PC-9 (cell line): ENCODE measurements around the gene TLE3. TPM values are rescaled to one million over a fixed set of nuclear protein-coding genes. Genes with fewer than 3 reads are reported as not detected.

Experiments used
- BruUV-seq: library from RNA; stranded (reverse); fragments of 400-500 nt; replicated peaks from 2 replicates; lab custom pipeline; 2021; lab: Mats Ljungman, UMichigan
- CTCF ChIA-PET: fragments of 300-600 bp; sonication (Branson Sonifier 250); formaldehyde crosslinking; loops from one replicate; lab custom pipeline; 2022; ENCODE audit warnings: antibody characterized with exemption; lab: Charles Lee
- POLR2A ChIA-PET: fragments of 300-600 bp; sonication (Branson Sonifier 250); formaldehyde crosslinking; loops from one replicate; lab custom pipeline; 2022; ENCODE audit warnings: antibody characterized with exemption; ENCODE audit not compliant: unreplicated experiment; lab: Charles Lee
- DNase-seq, 2 experiments: peaks; one replicate each; pipeline versions ENCODE4 v3.0.0 to v3.0.0-alpha.2; 2015 to 2022; ENCODE audit warnings: mixed read lengths in 1 of 2
- H2AFZ ChIP-seq: fragments of 200-600 bp; sonication (generic); 2 replicates; pipeline ENCODE4 v1.8.1; 2017; ENCODE audit warnings: antibody characterized with exemption
- H3F3A ChIP-seq: fragments of 200-600 bp; sonication (generic); 2 replicates; pipeline ENCODE4 v1.8.1; 2017; ENCODE audit warnings: antibody characterized with exemption, mild to moderate bottlenecking, low read depth; ENCODE audit not compliant: insufficient read depth
- H3K27ac ChIP-seq: fragments of 200-600 bp; sonication (generic); 2 replicates; pipeline ENCODE4 v1.6.1; 2016; ENCODE audit warnings: mixed run types
- H3K27me3 ChIP-seq: fragments of 200-600 bp; sonication (generic); 2 replicates; pipeline ENCODE4 v1.6.1; 2016; ENCODE audit warnings: low read depth, mixed run types; ENCODE audit not compliant: insufficient read depth
- H3K36me3 ChIP-seq: fragments of 200-600 bp; sonication (generic); 2 replicates; pipeline ENCODE4 v1.6.1; 2016; ENCODE audit warnings: low read depth, mixed run types
- H3K4me1 ChIP-seq: fragments of 200-600 bp; sonication (generic); replicated peaks from 2 replicates; pipeline ENCODE4 v1.6.1; 2016; ENCODE audit warnings: mixed run types; ENCODE audit not compliant: insufficient read depth
- H3K4me2 ChIP-seq: fragments of 200-600 bp; sonication (generic); 2 replicates; pipeline ENCODE4 v1.6.1; 2017; ENCODE audit warnings: mixed run types
- H3K4me3 ChIP-seq: fragments of 200-600 bp; sonication (generic); 2 replicates; pipeline ENCODE4 v1.6.1; 2016; ENCODE audit warnings: mixed run types
- H3K79me2 ChIP-seq: fragments of 200-600 bp; sonication (generic); 2 replicates; pipeline ENCODE4 v1.6.1; 2017; ENCODE audit warnings: low read depth, mixed run types
- H3K9me2 ChIP-seq: fragments of 200-600 bp; sonication (generic); 2 replicates; pipeline ENCODE4 v1.8.1; 2017; ENCODE audit warnings: mild to moderate bottlenecking; ENCODE audit not compliant: insufficient read depth
- H3K9me3 ChIP-seq: fragments of 200-600 bp; sonication (generic); 2 replicates; pipeline ENCODE4 v1.8.1; 2016; ENCODE audit warnings: low read depth; ENCODE audit not compliant: insufficient read depth
- H4K20me1 ChIP-seq: fragments of 200-600 bp; sonication (generic); 2 replicates; pipeline ENCODE4 v1.8.1; 2017; ENCODE audit not compliant: insufficient read depth
- EZH2 ChIP-seq: fragments of 200-600 bp; sonication (generic); IDR thresholded peaks from 2 replicates; pipeline ENCODE4 v1.8.0; 2017; ENCODE audit warnings: antibody characterized with exemption, low read depth
- intact Hi-C: fragments of 100-400 bp; cut with micrococcal nuclease; formaldehyde crosslinking; loops from one replicate; pipeline ENCODE4 v1.10.0; 2022; ENCODE audit not compliant: unreplicated experiment
- total RNA-seq: library from RNA; stranded (reverse); gene quantifications from 2 replicates; pipeline ENCODE4 v1.2.3, GENCODE V29; 2021
- TF ChIP-seq, protein P1 (sequence below): fragments of 200-600 bp; sonication (generic); conservative IDR thresholded peaks from 2 replicates; pipeline ENCODE4 v1.6.1; 2017; ENCODE audit warnings: mixed run types, antibody characterized with exemption, mild to moderate bottlenecking, moderate library complexity

Gene TLE3
- total RNA-seq, 1 experiment from 2014 or later: 51.3 TPM

GRCh38 chr15:70063261-70063925 is 34.3 kb downstream of the TLE3 start:
- Histone ChIP-seq H3F3A (0 out of 2 replicates have a peak, but pooled peaks cover 2% of the 10 kb centered on the region), H3K4me2 (no peak overlapping the region), H3K9me2 (no peaks in the 10 kb centered on the region), H3K4me1 (no peaks in the 10 kb centered on the region), H3K9me3 (no peaks in the 10 kb centered on the region), H3K79me2 (0 out of 2 replicates have a peak, but pooled peaks cover 2% of the 10 kb centered on the region), H3K27ac (no peak overlapping the region), H3K27me3 (no peaks in the 10 kb centered on the region), H4K20me1 (peaks cover 22% of the 10 kb centered on the region), H3K36me3 (no peaks in the 10 kb centered on the region), H3K4me3 (no peak overlapping the region), H2AFZ (no peak overlapping the region)
- no peak for TF ChIP-seq EZH2
- TF ChIP-seq, protein P1, sequence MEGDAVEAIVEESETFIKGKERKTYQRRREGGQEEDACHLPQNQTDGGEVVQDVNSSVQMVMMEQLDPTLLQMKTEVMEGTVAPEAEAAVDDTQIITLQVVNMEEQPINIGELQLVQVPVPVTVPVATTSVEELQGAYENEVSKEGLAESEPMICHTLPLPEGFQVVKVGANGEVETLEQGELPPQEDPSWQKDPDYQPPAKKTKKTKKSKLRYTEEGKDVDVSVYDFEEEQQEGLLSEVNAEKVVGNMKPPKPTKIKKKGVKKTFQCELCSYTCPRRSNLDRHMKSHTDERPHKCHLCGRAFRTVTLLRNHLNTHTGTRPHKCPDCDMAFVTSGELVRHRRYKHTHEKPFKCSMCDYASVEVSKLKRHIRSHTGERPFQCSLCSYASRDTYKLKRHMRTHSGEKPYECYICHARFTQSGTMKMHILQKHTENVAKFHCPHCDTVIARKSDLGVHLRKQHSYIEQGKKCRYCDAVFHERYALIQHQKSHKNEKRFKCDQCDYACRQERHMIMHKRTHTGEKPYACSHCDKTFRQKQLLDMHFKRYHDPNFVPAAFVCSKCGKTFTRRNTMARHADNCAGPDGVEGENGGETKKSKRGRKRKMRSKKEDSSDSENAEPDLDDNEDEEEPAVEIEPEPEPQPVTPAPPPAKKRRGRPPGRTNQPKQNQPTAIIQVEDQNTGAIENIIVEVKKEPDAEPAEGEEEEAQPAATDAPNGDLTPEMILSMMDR: no peak
- POLR2A ChIA-PET: no interaction called here
- CTCF ChIA-PET: no interaction called here
- intact Hi-C loops: no loop called here
- BruUV-seq: no TSS peak
- DNase-seq: no peak

GRCh38 chr15:70062321-70062956 is 35.3 kb downstream of the TLE3 start:
- no TSS peak for BruUV-seq
- no peaks in the 10 kb centered on the region for H3F3A ChIP-seq
- no peak overlapping the region for H3K4me3 ChIP-seq
- no peaks in the 10 kb centered on the region for H3K79me2 ChIP-seq
- ChIA-PET CTCF (no interaction called here), POLR2A (no interaction called here)
- no peaks in the 10 kb centered on the region for H3K9me2 ChIP-seq
- H3K36me3 ChIP-seq: no peaks in the 10 kb centered on the region
- no peaks in the 10 kb centered on the region for H3K4me1 ChIP-seq
- DNase-seq: no peak
- peaks cover 21% of the 10 kb centered on the region for H4K20me1 ChIP-seq
- H2AFZ ChIP-seq: no peak overlapping the region
- no peaks in the 10 kb centered on the region for H3K9me3 ChIP-seq
- TF ChIP-seq, protein P1: no peak
- no peak for TF ChIP-seq EZH2
- H3K27ac ChIP-seq: no peak overlapping the region
- H3K27me3 ChIP-seq: no peaks in the 10 kb centered on the region
- intact Hi-C loops: no loop called here
- no peak overlapping the region for H3K4me2 ChIP-seq

DNA sequence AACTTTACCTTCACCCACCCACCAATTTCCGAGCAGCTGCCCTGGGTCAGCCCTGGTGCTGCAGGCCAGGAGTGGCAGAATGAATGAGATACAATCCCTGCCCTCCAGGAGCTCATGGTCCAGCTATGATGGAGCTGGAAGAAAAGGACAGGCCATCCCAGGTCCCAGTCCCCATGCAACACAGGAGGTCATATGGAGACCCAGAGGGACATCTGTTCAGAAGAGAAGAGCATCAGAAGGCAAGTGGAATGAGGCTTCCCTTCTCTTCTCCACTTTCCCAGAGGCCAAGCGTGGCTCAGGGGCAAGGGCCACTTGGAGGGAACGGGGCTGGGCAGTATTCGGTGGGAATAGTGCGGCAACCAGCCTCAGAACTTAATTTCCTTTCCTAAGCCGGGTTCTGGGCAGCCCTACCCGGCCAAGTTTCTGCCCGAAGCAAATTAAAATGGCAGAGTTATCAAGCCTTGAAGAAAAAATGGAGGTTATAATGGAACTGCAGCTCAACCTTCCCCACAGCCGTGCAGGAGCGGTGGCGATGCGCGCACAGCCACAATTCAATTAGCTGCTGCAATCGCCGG is 35.9 kb downstream of the TLE3 start:
- no peaks in the 10 kb centered on the region for H3K9me2 ChIP-seq
- TF ChIP-seq, protein P1: no peak
- TF ChIP-seq EZH2: no peak
- H3K27ac ChIP-seq: no peak overlapping the region
- peaks cover 14% of the 10 kb centered on the region; the same call in 1 of the 2 replicates for H4K20me1 ChIP-seq
- no peaks in the 10 kb centered on the region for H3F3A ChIP-seq
- no peak overlapping the region for H2AFZ ChIP-seq
- no peaks in the 10 kb centered on the region for H3K27me3 ChIP-seq
- CTCF ChIA-PET: no interaction called here
- H3K4me2 ChIP-seq: no peak overlapping the region
- H3K36me3 ChIP-seq: no peaks in the 10 kb centered on the region
- BruUV-seq: no TSS peak
- intact Hi-C loops: no loop called here
- no peak for DNase-seq
- no peaks in the 10 kb centered on the region for H3K9me3 ChIP-seq
- no peak overlapping the region for H3K4me3 ChIP-seq
- no peaks in the 10 kb centered on the region for H3K79me2 ChIP-seq
- H3K4me1 ChIP-seq: no peaks in the 10 kb centered on the region
- POLR2A ChIA-PET: no interaction called here
